Endothelial cell of umbilical vein (primary cell): ENCODE data around the gene PARP16. TPM values are rescaled to one million over a fixed set of nuclear protein-coding genes. Genes with fewer than 3 reads are reported as not detected.

Source experiments
- BruUV-seq: library from RNA; stranded (reverse); fragments of 400-500 nt; replicated peaks from 2 replicates; lab custom pipeline; 2021; lab: Mats Ljungman, UMichigan
- CTCF ChIA-PET: fragments of 300-600, 350-600 bp; sonication (Branson Sonifier 250); formaldehyde crosslinking; loops from one replicate; lab custom pipeline; 2021; ENCODE audit warnings: antibody characterized with exemption, inconsistent platforms; lab: Charles Lee
- POLR2A ChIA-PET: fragments of 300-600, 350-600 bp; sonication (Branson Sonifier 250); formaldehyde crosslinking; loops from one replicate; lab custom pipeline; 2021; ENCODE audit warnings: antibody characterized with exemption, inconsistent platforms; lab: Charles Lee
- DNase-seq: peaks from one replicate; pipeline ENCODE4 v3.0.0-alpha.2; 2011; ENCODE audit warnings: low read depth, low spot score
- FAIRE-seq: peaks from 2 replicates; lab custom pipeline; 2011; peaks lifted over from hg19 to GRCh38; lab: Jason Lieb, UNC
- H2AFZ ChIP-seq: 2 replicates; pipeline ENCODE4 v1.6.0; 2012; ENCODE audit warnings: low read depth, low read length, control low read depth, inconsistent platforms
- H3K27ac ChIP-seq: 2 replicates; pipeline ENCODE4 v1.5.1; 2011; ENCODE audit warnings: low read depth, mild to moderate bottlenecking, control low read depth, low read length, moderate library complexity; ENCODE audit not compliant: insufficient read depth
- H3K27me3 ChIP-seq, 2 experiments: 2 replicates each; pipeline versions ENCODE4 v1.6.0 to v1.6.1; 2011; ENCODE audit warnings: low read length in 2 of 2, mixed read lengths in 1 of 2; ENCODE audit not compliant: control insufficient read depth in 2 of 2, insufficient read depth in 2 of 2
- H3K36me3 ChIP-seq, 2 experiments: 2 replicates in 1 of 2; 3 replicates in 1 of 2; pipeline ENCODE4 v1.5.1; 2011; ENCODE audit warnings: low read length in 2 of 2, mild to moderate bottlenecking in 1 of 2, moderate library complexity in 1 of 2; ENCODE audit not compliant: control insufficient read depth in 2 of 2, insufficient read depth in 2 of 2; ENCODE audit errors: extremely low read depth in 1 of 2
- H3K4me1 ChIP-seq: 3 replicates; pipeline ENCODE4 v1.5.1; 2011; ENCODE audit warnings: mild to moderate bottlenecking, low read length; ENCODE audit not compliant: control insufficient read depth, insufficient read depth; ENCODE audit errors: extremely low read depth
- H3K4me2 ChIP-seq: 2 replicates; pipeline ENCODE4 v1.6.1; 2011; ENCODE audit warnings: low read length, control low read depth, mixed read lengths; ENCODE audit not compliant: insufficient read depth
- H3K4me3 ChIP-seq, 3 experiments: fragments of 200-600 bp in 1 of 3; sonication (generic), shearing (Covaris generic) in 1 of 3; replicated peaks in 1 of 3; 2 replicates each; pipeline ENCODE4 v1.5.1; 2011 to 2016; ENCODE audit warnings: control low read depth in 3 of 3, low read length in 3 of 3, mild to moderate bottlenecking in 2 of 3, inconsistent platforms in 1 of 3, low read depth in 1 of 3, moderate library complexity in 1 of 3; ENCODE audit not compliant: insufficient read depth in 1 of 3
- H3K79me2 ChIP-seq: 2 replicates; pipeline ENCODE4 v1.6.0; 2012; ENCODE audit warnings: low read length, inconsistent platforms; ENCODE audit not compliant: control insufficient read depth, insufficient read depth
- H3K9ac ChIP-seq: replicated peaks from 2 replicates; pipeline ENCODE3; 2011; ENCODE audit warnings: low read length, control low read depth; ENCODE audit not compliant: insufficient read depth; ENCODE audit errors: extremely low read depth
- H3K9me1 ChIP-seq: replicated peaks from 3 replicates; pipeline ENCODE4 v1.6.0; 2011; ENCODE audit warnings: mild to moderate bottlenecking, low read length; ENCODE audit not compliant: control insufficient read depth, insufficient read depth; ENCODE audit errors: extremely low read depth
- H3K9me3 ChIP-seq: replicated peaks from 2 replicates; pipeline ENCODE4 v1.5.1; 2012; ENCODE audit warnings: low read length, inconsistent platforms; ENCODE audit not compliant: control insufficient read depth, insufficient read depth
- H4K20me1 ChIP-seq: replicated peaks from 2 replicates; pipeline ENCODE3; 2011; ENCODE audit warnings: mild to moderate bottlenecking, low read length; ENCODE audit not compliant: control insufficient read depth, insufficient read depth; ENCODE audit errors: extremely low read depth
- EZH2 ChIP-seq: IDR thresholded peaks from 2 replicates; pipeline ENCODE4 v1.6.1; 2012; ENCODE audit warnings: borderline replicate concordance, low read depth, mild to moderate bottlenecking, moderate library complexity, low read length, inconsistent platforms; ENCODE audit not compliant: severe bottlenecking
- FOS ChIP-seq: IDR thresholded peaks from 2 replicates; pipeline ENCODE4 v1.6.1; 2011; ENCODE audit warnings: mild to moderate bottlenecking, low read length, moderate library complexity, borderline replicate concordance; ENCODE audit not compliant: insufficient read depth
- GATA2 ChIP-seq: IDR thresholded peaks from 2 replicates; pipeline ENCODE4 v1.7.0; 2011; ENCODE audit warnings: low read depth, mild to moderate bottlenecking, moderate library complexity, mixed read lengths, low read length; ENCODE audit not compliant: insufficient read length, insufficient read depth
- JUN ChIP-seq: IDR thresholded peaks from 2 replicates; pipeline ENCODE4 v1.6.1; 2011; ENCODE audit warnings: borderline replicate concordance, low read depth; ENCODE audit not compliant: insufficient read length, insufficient read depth
- MYC ChIP-seq: IDR thresholded peaks from one replicate; pipeline ENCODE4 v1.6.1; 2011; ENCODE audit warnings: mild to moderate bottlenecking, low read depth, low read length
- POLR2A ChIP-seq: IDR thresholded peaks from 2 replicates; pipeline ENCODE4 v1.6.1; 2012; ENCODE audit warnings: low read depth, mild to moderate bottlenecking, control low read depth, low read length
- POLR2AphosphoS5 ChIP-seq: IDR thresholded peaks from 2 replicates; pipeline ENCODE4 v1.6.1; 2012; ENCODE audit warnings: low read depth, mild to moderate bottlenecking, control low read depth, low read length, moderate library complexity; ENCODE audit not compliant: insufficient read depth
- dilution Hi-C: fragments of 300-500 bp; cut with MboI; formaldehyde crosslinking; loops from one replicate; pipeline ENCODE4 v1.15.0; 2019; ENCODE audit warnings: low sequenced_read_pairs; ENCODE audit not compliant: extremely low pct_ligation_motif_present
- intact Hi-C: fragments of 100-400 bp; cut with micrococcal nuclease; formaldehyde crosslinking; loops from one replicate; pipeline ENCODE4 v1.10.0; 2022
- polyA plus RNA-seq, 4 experiments: library from polyadenylated mRNA; depleted of rRNA in 3 of 4; stranded (reverse) in 3 of 4; unstranded in 1 of 4; fragments of >200 nt; gene quantifications; 2 replicates each; pipeline versions ENCODE4 v1.2.1 to v1.2.3, GENCODE V29; 2011 to 2012; ENCODE audit warnings: missing spikeins in 1 of 4
- total RNA-seq: library from RNA; stranded (reverse); gene quantifications from 2 replicates; pipeline ENCODE4 v1.2.3, GENCODE V29; 2021
- TF ChIP-seq, protein P1 (sequence below), 2 donors: IDR thresholded peaks; 1 replicate in 1 of 2; 2 replicates in 1 of 2; pipeline ENCODE4 v1.5.1; 2011; ENCODE audit warnings: low read length in 2 of 2, mild to moderate bottlenecking in 2 of 2, moderate library complexity in 2 of 2, control low read depth in 1 of 2, inconsistent platforms in 1 of 2, low read depth in 1 of 2; ENCODE audit not compliant: insufficient read depth in 1 of 2; ENCODE audit errors: extremely low read depth in 1 of 2
- TF ChIP-seq, protein P2 (sequence below): IDR thresholded peaks from 2 replicates; pipeline ENCODE4 v1.6.1; 2011; ENCODE audit not compliant: insufficient read depth, insufficient read length

The PARP16 gene
- total and polyA plus RNA-seq, 2 donors (not counting 3 experiments of a cell fraction or from before 2014, with no cell fraction given): 3.9 to 6.3 TPM

DNA sequence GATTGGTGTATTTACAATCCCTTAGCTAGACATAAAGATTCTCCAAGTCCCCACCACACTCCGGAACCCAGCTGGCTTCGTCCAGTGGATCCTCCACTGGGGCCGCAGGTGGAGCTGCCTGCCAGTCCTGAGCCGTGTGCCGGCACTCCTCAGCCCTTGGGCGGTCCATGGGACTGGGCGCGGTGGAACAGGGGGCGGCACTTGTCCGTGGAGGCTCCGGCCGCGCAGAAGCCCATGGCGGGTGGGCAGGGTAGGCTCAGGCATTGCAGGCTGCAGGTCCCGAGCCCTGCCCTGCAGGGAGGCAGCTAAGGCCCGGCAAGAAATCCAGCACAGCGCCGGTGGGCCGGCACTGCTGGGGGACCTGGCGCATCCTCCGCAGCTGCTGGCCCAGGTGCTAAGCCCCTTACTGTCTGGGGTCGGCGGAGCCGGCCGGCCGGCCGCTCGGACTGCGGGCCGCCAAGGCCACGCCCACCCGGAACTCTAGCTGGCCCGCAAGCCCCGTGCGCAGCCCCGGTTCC is 14.3 kb upstream of the PARP16 start:
- intact Hi-C loops (no loop called here), dilution Hi-C loops (no loop called here)
- Histone ChIP-seq H2AFZ (no peak overlapping the region), H3K36me3 (no peaks in the 10 kb centered on the region), H3K4me1 (peaks cover 9% of the 10 kb centered on the region), H3K9me3 (no peaks in the 10 kb centered on the region), H3K4me3 (no peak overlapping the region), H3K79me2 (no peaks in the 10 kb centered on the region), H4K20me1 (no peaks in the 10 kb centered on the region), H3K27me3 (no peaks in the 10 kb centered on the region), H3K4me2 (no peak overlapping the region), H3K9me1 (no peaks in the 10 kb centered on the region), H3K27ac (no peak overlapping the region), H3K9ac (no peak overlapping the region)
- ChIA-PET CTCF (no interaction called here), POLR2A (interaction anchor here (1.8 kb wide), 1 partner anchor 116 kb away, joined by 5 read pairs; the partner anchor contains the start of gene CLPX)
- no peak for DNase-seq
- TF ChIP-seq POLR2A (no peak), GATA2 (no peak), MYC (no peak), JUN (no peak), POLR2AphosphoS5 (no peak), EZH2 (no peak), FOS (no peak)
- TF ChIP-seq, protein P1, sequence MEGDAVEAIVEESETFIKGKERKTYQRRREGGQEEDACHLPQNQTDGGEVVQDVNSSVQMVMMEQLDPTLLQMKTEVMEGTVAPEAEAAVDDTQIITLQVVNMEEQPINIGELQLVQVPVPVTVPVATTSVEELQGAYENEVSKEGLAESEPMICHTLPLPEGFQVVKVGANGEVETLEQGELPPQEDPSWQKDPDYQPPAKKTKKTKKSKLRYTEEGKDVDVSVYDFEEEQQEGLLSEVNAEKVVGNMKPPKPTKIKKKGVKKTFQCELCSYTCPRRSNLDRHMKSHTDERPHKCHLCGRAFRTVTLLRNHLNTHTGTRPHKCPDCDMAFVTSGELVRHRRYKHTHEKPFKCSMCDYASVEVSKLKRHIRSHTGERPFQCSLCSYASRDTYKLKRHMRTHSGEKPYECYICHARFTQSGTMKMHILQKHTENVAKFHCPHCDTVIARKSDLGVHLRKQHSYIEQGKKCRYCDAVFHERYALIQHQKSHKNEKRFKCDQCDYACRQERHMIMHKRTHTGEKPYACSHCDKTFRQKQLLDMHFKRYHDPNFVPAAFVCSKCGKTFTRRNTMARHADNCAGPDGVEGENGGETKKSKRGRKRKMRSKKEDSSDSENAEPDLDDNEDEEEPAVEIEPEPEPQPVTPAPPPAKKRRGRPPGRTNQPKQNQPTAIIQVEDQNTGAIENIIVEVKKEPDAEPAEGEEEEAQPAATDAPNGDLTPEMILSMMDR (IDR thresholded peaks at IDR 0.05; ENCODE audit: extremely low read depth in 1 of 2, insufficient read depth in 1 of 2, low read depth in 1 of 2, low read length in 2 of 2): no peak
- TF ChIP-seq, protein P2, sequence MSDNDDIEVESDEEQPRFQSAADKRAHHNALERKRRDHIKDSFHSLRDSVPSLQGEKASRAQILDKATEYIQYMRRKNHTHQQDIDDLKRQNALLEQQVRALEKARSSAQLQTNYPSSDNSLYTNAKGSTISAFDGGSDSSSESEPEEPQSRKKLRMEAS: no peak
- BruUV-seq: no TSS peak
- no peak for FAIRE-seq
